HepG2 (cell line): ENCODE measurements around the gene ATP2A2. TPM values are rescaled to one million over a fixed set of nuclear protein-coding genes. Genes with fewer than 3 reads are reported as not detected.
A peak's percentile ranks its signal among the peaks of the same experiment; 100 is the strongest.

ENCODE experiments used
- ATM ChIP-seq: fragments of 450-650 bp; IDR thresholded peaks from 2 replicates; pipeline ENCODE4 v1.7.1; 2017; ENCODE audit warnings: mild to moderate bottlenecking, borderline replicate concordance
- CENPT ChIP-seq: sonication (generic); formaldehyde crosslinking; IDR thresholded peaks from 2 replicates; pipeline ENCODE4 v1.8.0; 2022; ENCODE audit warnings: low read depth, mild to moderate bottlenecking, moderate library complexity, missing genetic modification reagents
- GABPA ChIP-seq, 2 experiments: IDR thresholded peaks; 2 replicates each; pipeline ENCODE4 v1.6.1; 2011 to 2016; ENCODE audit warnings: low read depth in 2 of 2, low read length in 1 of 2, missing biosample characterization in 1 of 2, missing genetic modification characterization in 1 of 2
- GATA4 ChIP-seq: sonication (generic); IDR thresholded peaks from 2 replicates; pipeline ENCODE4 v1.6.1; 2016; ENCODE audit warnings: antibody characterized with exemption, low read depth, borderline replicate concordance
- GPBP1L1 ChIP-seq: sonication (generic); formaldehyde crosslinking; IDR thresholded peaks from 2 replicates; pipeline ENCODE4 v1.5.0; 2020; ENCODE audit warnings: mild to moderate bottlenecking, missing genetic modification reagents
- HMGXB3 ChIP-seq: sonication (generic); formaldehyde crosslinking; IDR thresholded peaks from 2 replicates; pipeline ENCODE4 v1.4.0; 2020; ENCODE audit warnings: missing genetic modification reagents, borderline replicate concordance
- KAT2B ChIP-seq: fragments of 150-350 bp; IDR thresholded peaks from 2 replicates; pipeline ENCODE4 v1.6.1; 2014; ENCODE audit warnings: low read depth, low read length, borderline replicate concordance
- KLF11 ChIP-seq: IDR thresholded peaks from 2 replicates; pipeline ENCODE4 v1.6.1; 2016; ENCODE audit warnings: missing compliant biosample characterization
- NBN ChIP-seq: fragments of 450-650 bp; conservative IDR thresholded peaks from 2 replicates; pipeline ENCODE4 v1.6.1; 2017
- PTBP1 ChIP-seq: fragments of 200-400 bp; formaldehyde crosslinking; IDR thresholded peaks from 2 replicates; pipeline ENCODE4 v1.6.1; 2018; ENCODE audit warnings: low read length, low read depth; ENCODE audit not compliant: poor library complexity, severe bottlenecking
- REL ChIP-seq: sonication (generic); formaldehyde crosslinking; conservative IDR thresholded peaks from 2 replicates; pipeline ENCODE4 v1.8.0; 2022; ENCODE audit warnings: mild to moderate bottlenecking, missing genetic modification reagents, moderate library complexity
- ZFP36L2 ChIP-seq: sonication (generic); formaldehyde crosslinking; IDR thresholded peaks from 2 replicates; pipeline ENCODE4 v1.4.0; 2020; ENCODE audit warnings: missing genetic modification reagents
- ZFX ChIP-seq: sonication (generic); formaldehyde crosslinking; IDR thresholded peaks from 2 replicates; pipeline ENCODE4 v1.4.0; 2020; ENCODE audit warnings: mild to moderate bottlenecking, low read depth, missing genetic modification reagents, moderate library complexity
- ZNF263 ChIP-seq: sonication (generic); formaldehyde crosslinking; IDR thresholded peaks from 2 replicates; pipeline ENCODE4 v1.4.0; 2020; ENCODE audit warnings: missing genetic modification reagents
- ZNF430 ChIP-seq: sonication (generic); formaldehyde crosslinking; IDR thresholded peaks from 2 replicates; pipeline ENCODE4 v1.9.0; 2021; ENCODE audit warnings: mild to moderate bottlenecking, missing genetic modification reagents
- ZNF749 ChIP-seq: sonication (generic); formaldehyde crosslinking; IDR thresholded peaks from 2 replicates; pipeline ENCODE4 v1.8.0; 2022; ENCODE audit warnings: mild to moderate bottlenecking, missing genetic modification reagents, moderate library complexity, borderline replicate concordance
- ZNF83 ChIP-seq: sonication (generic); formaldehyde crosslinking; IDR thresholded peaks from 2 replicates; pipeline ENCODE4 v1.4.0; 2020; ENCODE audit warnings: missing genetic modification reagents, mild to moderate bottlenecking, borderline replicate concordance
- ZSCAN9 ChIP-seq: IDR thresholded peaks from 2 replicates; pipeline ENCODE4 v1.6.1; 2016; ENCODE audit warnings: borderline replicate concordance
- polyA plus RNA-seq, 8 experiments: library from polyadenylated mRNA; depleted of rRNA in 3 of 8; stranded (reverse) in 7 of 8; unstranded in 1 of 8; fragments of >200 nt; fragmentation: Illumina TruSeq in 4 of 8; extraction: Trizol in 4 of 8; gene quantifications; 2 replicates each; pipeline versions ENCODE4 v1.2.1 to v1.2.3, GENCODE V29; 2011 to 2016; ENCODE audit warnings: low read depth in 4 of 8, missing spikeins in 1 of 8, mixed read lengths in 1 of 8; ENCODE audit not compliant: insufficient read depth in 1 of 8
- total RNA-seq, 5 experiments: library from RNA; depleted of rRNA; stranded (reverse); fragments of >200 nt; fragmentation: Illumina TruSeq; extraction: Trizol; gene quantifications; 2 replicates each; pipeline ENCODE4 v1.2.3, GENCODE V29; 2016; ENCODE audit warnings: low read depth in 1 of 5
- TF ChIP-seq, protein P1 (sequence below): sonication (generic); formaldehyde crosslinking; IDR thresholded peaks from 2 replicates; pipeline ENCODE4 v1.4.0; 2020; ENCODE audit warnings: mild to moderate bottlenecking, missing genetic modification reagents

ATP2A2 gene
- total and polyA plus RNA-seq, 2 of the 13 experiments (the other 11 are each of a cell fraction or from before 2014, with no cell fraction given) = 35.4 to 85.5 TPM

- TF ChIP-seq, protein P1, sequence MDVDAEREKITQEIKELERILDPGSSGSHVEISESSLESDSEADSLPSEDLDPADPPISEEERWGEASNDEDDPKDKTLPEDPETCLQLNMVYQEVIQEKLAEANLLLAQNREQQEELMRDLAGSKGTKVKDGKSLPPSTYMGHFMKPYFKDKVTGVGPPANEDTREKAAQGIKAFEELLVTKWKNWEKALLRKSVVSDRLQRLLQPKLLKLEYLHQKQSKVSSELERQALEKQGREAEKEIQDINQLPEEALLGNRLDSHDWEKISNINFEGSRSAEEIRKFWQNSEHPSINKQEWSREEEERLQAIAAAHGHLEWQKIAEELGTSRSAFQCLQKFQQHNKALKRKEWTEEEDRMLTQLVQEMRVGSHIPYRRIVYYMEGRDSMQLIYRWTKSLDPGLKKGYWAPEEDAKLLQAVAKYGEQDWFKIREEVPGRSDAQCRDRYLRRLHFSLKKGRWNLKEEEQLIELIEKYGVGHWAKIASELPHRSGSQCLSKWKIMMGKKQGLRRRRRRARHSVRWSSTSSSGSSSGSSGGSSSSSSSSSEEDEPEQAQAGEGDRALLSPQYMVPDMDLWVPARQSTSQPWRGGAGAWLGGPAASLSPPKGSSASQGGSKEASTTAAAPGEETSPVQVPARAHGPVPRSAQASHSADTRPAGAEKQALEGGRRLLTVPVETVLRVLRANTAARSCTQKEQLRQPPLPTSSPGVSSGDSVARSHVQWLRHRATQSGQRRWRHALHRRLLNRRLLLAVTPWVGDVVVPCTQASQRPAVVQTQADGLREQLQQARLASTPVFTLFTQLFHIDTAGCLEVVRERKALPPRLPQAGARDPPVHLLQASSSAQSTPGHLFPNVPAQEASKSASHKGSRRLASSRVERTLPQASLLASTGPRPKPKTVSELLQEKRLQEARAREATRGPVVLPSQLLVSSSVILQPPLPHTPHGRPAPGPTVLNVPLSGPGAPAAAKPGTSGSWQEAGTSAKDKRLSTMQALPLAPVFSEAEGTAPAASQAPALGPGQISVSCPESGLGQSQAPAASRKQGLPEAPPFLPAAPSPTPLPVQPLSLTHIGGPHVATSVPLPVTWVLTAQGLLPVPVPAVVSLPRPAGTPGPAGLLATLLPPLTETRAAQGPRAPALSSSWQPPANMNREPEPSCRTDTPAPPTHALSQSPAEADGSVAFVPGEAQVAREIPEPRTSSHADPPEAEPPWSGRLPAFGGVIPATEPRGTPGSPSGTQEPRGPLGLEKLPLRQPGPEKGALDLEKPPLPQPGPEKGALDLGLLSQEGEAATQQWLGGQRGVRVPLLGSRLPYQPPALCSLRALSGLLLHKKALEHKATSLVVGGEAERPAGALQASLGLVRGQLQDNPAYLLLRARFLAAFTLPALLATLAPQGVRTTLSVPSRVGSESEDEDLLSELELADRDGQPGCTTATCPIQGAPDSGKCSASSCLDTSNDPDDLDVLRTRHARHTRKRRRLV = no peak; the same call in 1 of the 2 replicates
- TF ChIP-seq KAT2B = no peak
- no peak for TF ChIP-seq ZNF430 (CRISPR knock-in tag)
- no peak for TF ChIP-seq ZFP36L2 (CRISPR knock-in tag)
- TF ChIP-seq ATM = no peak
- no peak for TF ChIP-seq KLF11 (CRISPR knock-in tag)
- no peak for TF ChIP-seq GPBP1L1
- TF ChIP-seq GATA4 = no peak; the same call in 1 of the 2 replicates
- TF ChIP-seq ZFX = peak; percentile 82
- no peak for TF ChIP-seq ZNF83 (CRISPR knock-in tag)
- TF ChIP-seq ZNF749 (CRISPR knock-in tag) = no peak
- TF ChIP-seq NBN = no peak
- no peak for TF ChIP-seq CENPT (CRISPR knock-in tag)
- 0 out of 2 replicates have a peak, but pooled peaks have one; percentile 8 for TF ChIP-seq ZNF263 (CRISPR knock-in tag)
- no peak; the same call in 1 of the 2 replicates for TF ChIP-seq ZSCAN9 (CRISPR knock-in tag)
- no peak for TF ChIP-seq PTBP1
- no peak for TF ChIP-seq REL (CRISPR knock-in tag)
- 0 out of 2 replicates have a peak, but pooled peaks have one; percentile 42 for TF ChIP-seq HMGXB3 (CRISPR knock-in tag)
- TF ChIP-seq GABPA (IDR thresholded peaks at IDR 0.05; ENCODE audit: low read depth, low read length) = no peak
- no peak for TF ChIP-seq GABPA (CRISPR knock-in tag; IDR thresholded peaks at IDR 0.05; ENCODE audit: low read depth)
Measured at GRCh38 chr12:110247340-110248095, 33.5 kb upstream of the ATP2A2 start (continued).
